Subcutaneous adipose tissue (tissue), 4 donors: ENCODE measurements around the gene C20orf173. TPM values are rescaled to one million over a fixed set of nuclear protein-coding genes. Genes with fewer than 3 reads are reported as not detected.

Experiments
- CTCF ChIP-seq: fragments of 450-650 bp; IDR thresholded peaks from one replicate; pipeline ENCODE4 v1.5.1; 2016; ENCODE audit warnings: low read depth, mild to moderate bottlenecking, control low read depth, antibody characterized with exemption, moderate library complexity
- total RNA-seq, 4 donors: library from RNA; depleted of rRNA; stranded (reverse); fragments of >200 nt; gene quantifications; one replicate each; pipeline ENCODE4 v1.1.0, GENCODE V29; 2016

C20orf173 gene
- total RNA-seq, 4 donors from 2014 or later, result not detected

- TF ChIP-seq CTCF, result no peak
Observed at GRCh38 chr20:35514371-35514932, 15.0 kb downstream of the C20orf173 start.

- no peak for TF ChIP-seq CTCF
Observed at GRCh38 chr20:35511814-35512420, 17.5 kb downstream of the C20orf173 start.

GRCh38 chr20:35510951-35511735, 18.3 kb downstream of the C20orf173 start:
- no peak for TF ChIP-seq CTCF

GRCh38 chr20:35508493-35509218, 20.8 kb downstream of the C20orf173 start:
- TF ChIP-seq CTCF, result no peak

GRCh38 chr20:35506872-35507638, 22.4 kb downstream of the C20orf173 start:
- TF ChIP-seq CTCF, result no peak

- TF ChIP-seq CTCF, result no peak
Observed at GRCh38 chr20:35506179-35506578, 23.3 kb downstream of the C20orf173 start.
